Measurements from ENCODE around the gene RAB2B.
A peak's percentile ranks its signal among the peaks of the same experiment; 100 is the strongest.

RAB2B gene

DNA sequence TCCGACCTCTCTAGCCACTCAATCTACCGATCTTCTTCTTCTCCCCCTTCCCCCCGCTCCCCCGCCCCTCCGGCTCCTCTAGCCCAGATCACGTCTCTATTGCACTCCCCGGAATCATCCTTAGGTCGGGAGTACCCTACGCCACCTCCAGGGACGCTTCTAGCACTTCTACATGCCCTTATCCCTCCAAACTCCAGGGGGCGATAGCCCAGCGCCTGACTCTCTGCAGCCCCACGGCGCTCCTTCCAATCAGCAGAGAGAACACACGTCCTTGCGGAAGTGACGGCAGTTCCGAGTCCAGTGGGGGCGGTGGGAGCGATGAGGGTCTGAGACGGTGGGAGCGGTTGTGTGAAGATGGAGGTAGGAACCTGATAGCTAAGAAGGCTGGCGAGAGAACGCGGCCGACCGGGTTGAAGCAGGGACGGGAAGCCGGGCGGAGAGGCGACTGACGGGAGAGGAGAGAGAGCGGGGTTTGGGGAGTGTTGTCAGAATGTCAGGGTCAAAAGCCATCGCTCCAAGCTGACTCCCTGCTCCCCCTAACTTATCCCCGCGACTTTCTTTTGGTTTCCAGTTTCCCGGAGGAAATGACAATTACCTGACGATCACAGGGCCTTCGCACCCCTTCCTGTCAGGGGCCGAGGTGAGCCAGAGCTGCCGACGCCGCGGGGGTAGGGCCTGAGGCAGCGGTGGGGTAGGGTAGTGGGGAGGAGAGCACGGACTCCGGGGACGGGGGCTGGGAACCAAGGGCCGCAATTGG is at the start of gene RAB2B, which contains the start of gene TOX4:
TSS of gene RAB2B (minus strand) at position 35 of the 757 bp plus-strand sequence. CDS start 87 bp downstream, outside the sequence.
TSS of gene TOX4 (plus strand) at position 271 of the 757 bp plus-strand sequence. CDS start at position 355, 84 bp downstream.
- H3K4me3 ChIP-seq (ENCODE audit: low read length) = peak within 1 kb of the TSS; percentile 96
- TF ChIP-seq, protein P1, sequence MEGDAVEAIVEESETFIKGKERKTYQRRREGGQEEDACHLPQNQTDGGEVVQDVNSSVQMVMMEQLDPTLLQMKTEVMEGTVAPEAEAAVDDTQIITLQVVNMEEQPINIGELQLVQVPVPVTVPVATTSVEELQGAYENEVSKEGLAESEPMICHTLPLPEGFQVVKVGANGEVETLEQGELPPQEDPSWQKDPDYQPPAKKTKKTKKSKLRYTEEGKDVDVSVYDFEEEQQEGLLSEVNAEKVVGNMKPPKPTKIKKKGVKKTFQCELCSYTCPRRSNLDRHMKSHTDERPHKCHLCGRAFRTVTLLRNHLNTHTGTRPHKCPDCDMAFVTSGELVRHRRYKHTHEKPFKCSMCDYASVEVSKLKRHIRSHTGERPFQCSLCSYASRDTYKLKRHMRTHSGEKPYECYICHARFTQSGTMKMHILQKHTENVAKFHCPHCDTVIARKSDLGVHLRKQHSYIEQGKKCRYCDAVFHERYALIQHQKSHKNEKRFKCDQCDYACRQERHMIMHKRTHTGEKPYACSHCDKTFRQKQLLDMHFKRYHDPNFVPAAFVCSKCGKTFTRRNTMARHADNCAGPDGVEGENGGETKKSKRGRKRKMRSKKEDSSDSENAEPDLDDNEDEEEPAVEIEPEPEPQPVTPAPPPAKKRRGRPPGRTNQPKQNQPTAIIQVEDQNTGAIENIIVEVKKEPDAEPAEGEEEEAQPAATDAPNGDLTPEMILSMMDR (conservative IDR thresholded peaks at IDR 0.05; ENCODE audit: low read length) = peak; percentile 99
- peak; percentile 98 for DNase-seq (ENCODE audit: low read depth)

GRCh38 chr14:21525962-21526671 is 49.4 kb upstream of the RAB2B start, which contains the start of gene SALL2:
Gene SALL2 (minus strand): TSS chr14:21526346. CDS start chr14:21526127, 219 bp downstream.
- peak; percentile 22 for DNase-seq (ENCODE audit: low read depth)
- peak within 1 kb of the TSS; percentile 71 for H3K4me3 ChIP-seq (ENCODE audit: low read length)
- TF ChIP-seq, protein P1 (conservative IDR thresholded peaks at IDR 0.05; ENCODE audit: low read length) = no peak

DNA sequence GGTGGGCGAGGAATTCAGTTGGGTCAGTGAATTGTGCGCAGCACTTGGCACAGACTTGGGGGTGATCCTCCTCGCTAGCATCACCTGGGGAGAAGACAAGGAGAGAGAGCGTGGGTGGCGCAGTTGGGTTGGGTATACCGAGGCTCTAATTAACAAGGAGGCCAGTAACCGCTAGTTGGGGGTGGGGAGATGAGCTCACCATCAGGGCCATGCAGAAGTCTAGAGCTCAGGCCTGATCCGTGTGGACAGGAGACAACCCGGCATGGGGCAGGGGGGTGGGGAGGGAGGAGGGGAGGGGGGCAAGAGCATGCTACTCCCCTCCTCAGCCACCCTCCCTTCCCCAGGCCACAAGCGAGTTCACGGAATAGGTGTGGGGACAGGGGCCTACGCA is 48.8 kb upstream of the RAB2B start:
- DNase-seq (ENCODE audit: low read depth) = no peak
- TF ChIP-seq, protein P1 (conservative IDR thresholded peaks at IDR 0.05; ENCODE audit: low read length) = no peak

DNA sequence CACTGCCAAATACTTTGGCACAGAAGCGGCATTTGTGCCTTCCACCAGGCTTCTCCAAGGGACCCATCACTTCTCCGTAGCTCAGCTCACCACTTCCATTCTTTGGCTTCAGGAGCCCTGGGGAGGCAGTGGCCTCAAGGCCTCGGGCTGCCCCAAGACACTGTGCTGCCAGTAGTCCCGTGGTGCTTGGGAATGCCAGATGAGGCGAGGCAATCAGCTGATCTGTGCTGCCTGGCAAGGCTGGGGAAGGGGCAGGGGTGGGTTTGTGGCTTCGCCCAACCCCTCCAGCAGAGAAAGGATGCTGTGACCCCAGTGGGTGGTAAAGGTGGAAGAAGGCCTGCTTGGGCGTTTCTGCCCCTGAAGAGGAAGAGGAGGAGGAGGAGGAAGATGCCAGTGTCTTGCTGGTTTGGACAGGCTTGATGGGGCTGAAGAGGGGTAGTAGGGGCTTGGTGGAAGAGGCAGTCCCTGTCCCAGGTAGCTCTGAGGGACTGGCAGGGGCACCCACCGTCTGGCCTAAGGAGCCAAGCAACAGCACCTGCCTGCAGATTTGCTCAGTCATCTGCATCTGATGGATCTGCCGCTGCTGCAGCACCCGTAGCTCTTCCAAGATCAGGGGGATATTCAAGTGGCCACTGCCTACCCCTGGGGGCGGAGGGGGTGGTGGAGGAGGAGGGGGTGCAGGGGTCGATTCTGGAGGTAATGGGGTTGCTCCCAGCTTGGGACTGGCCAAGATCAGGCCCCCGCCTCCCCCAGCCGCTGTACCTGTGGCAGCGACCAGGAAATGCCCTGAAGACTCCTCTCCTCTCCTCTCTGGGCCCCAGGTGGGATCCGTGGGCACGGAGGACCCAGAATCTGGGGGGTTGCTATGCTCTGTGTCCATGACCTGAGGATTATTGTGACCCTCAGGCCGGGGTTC is 48.1 kb upstream of the RAB2B start:
- peak overlapping the region; percentile 71 for H3K4me3 ChIP-seq (ENCODE audit: low read length)
- TF ChIP-seq, protein P1 (conservative IDR thresholded peaks at IDR 0.05; ENCODE audit: low read length) = no peak

More for the DNA sequence above, 48.8 kb upstream of the RAB2B start:
- peak overlapping the region; percentile 71 for H3K4me3 ChIP-seq (ENCODE audit: low read length)

GRCh38 chr14:21523203-21523602 is 46.4 kb upstream of the RAB2B start:
- H3K4me3 ChIP-seq (ENCODE audit: low read length) = no peak overlapping the region
- TF ChIP-seq, protein P1 (conservative IDR thresholded peaks at IDR 0.05; ENCODE audit: low read length) = no peak
- no peak for DNase-seq (ENCODE audit: low read depth)

More for the DNA sequence above, 48.1 kb upstream of the RAB2B start:
- DNase-seq (ENCODE audit: low read depth) = no peak

GRCh38 chr14:21521501-21521900 is 44.7 kb upstream of the RAB2B start:
- DNase-seq (ENCODE audit: low read depth) = peak; percentile 90
- TF ChIP-seq, protein P1 (conservative IDR thresholded peaks at IDR 0.05; ENCODE audit: low read length) = no peak
- no peak overlapping the region for H3K4me3 ChIP-seq (ENCODE audit: low read length)

Measured in AG10803 (cell line).